Measurements from ENCODE around the gene NAV3.

DNA sequence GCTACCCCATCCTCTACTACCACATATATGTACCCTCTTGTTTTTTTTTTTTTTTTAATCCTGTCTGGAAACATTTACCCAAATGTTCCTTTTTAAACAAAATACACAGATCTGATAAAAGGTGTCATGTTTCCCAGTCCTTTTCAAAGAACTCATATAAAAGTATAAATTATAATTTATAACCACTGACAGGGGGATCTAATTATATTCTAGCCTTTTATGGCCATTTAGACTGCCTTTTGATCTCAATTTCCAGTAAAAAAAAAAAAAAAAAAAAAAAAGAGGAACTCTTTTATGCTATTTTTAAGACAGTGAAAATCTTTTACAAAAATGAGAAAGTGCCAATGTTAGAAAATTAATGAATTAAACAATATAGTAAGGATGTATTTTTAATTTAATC is 65.0 kb downstream of the NAV3 start:
- TF ChIP-seq, protein P1, sequence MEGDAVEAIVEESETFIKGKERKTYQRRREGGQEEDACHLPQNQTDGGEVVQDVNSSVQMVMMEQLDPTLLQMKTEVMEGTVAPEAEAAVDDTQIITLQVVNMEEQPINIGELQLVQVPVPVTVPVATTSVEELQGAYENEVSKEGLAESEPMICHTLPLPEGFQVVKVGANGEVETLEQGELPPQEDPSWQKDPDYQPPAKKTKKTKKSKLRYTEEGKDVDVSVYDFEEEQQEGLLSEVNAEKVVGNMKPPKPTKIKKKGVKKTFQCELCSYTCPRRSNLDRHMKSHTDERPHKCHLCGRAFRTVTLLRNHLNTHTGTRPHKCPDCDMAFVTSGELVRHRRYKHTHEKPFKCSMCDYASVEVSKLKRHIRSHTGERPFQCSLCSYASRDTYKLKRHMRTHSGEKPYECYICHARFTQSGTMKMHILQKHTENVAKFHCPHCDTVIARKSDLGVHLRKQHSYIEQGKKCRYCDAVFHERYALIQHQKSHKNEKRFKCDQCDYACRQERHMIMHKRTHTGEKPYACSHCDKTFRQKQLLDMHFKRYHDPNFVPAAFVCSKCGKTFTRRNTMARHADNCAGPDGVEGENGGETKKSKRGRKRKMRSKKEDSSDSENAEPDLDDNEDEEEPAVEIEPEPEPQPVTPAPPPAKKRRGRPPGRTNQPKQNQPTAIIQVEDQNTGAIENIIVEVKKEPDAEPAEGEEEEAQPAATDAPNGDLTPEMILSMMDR (IDR thresholded peaks at IDR 0.05 in 8 of 11, conservative IDR thresholded peaks at IDR 0.05 in 3 of 11) = no peak
- TF ChIP-seq POLR2A (IDR thresholded peaks at IDR 0.05) (no peak), POLR2AphosphoS5 (IDR thresholded peaks at IDR 0.05) (no peak)

All from spleen (tissue), 7 donors.